Choroid plexus epithelial cell (primary cell): ENCODE results near the gene PCBP2.

Experiments used
- DNase-seq: peaks from one replicate; pipeline ENCODE4 v3.0.0-alpha.2; 2010; ENCODE audit warnings: low read depth
- H3K4me3 ChIP-seq: 2 replicates; pipeline ENCODE4 v1.5.1; 2011; ENCODE audit warnings: low read depth, mild to moderate bottlenecking, control low read depth, low read length, moderate library complexity
- CTCF ChIP-seq: conservative IDR thresholded peaks from 2 replicates; pipeline ENCODE4 v1.5.1; 2011; ENCODE audit warnings: low read depth, mild to moderate bottlenecking, control low read depth, inconsistent platforms, low read length, moderate library complexity

The PCBP2 gene

GRCh38 chr12:53516758-53517455 lies 65.0 kb downstream of the PCBP2 start:
- no peak overlapping the region for H3K4me3 ChIP-seq
- TF ChIP-seq CTCF = no peak
- no peak for DNase-seq

GRCh38 chr12:53518381-53518780 lies 66.5 kb downstream of the PCBP2 start:
- H3K4me3 ChIP-seq = no peak overlapping the region
- TF ChIP-seq CTCF = no peak
- no peak for DNase-seq

- no peak overlapping the region for H3K4me3 ChIP-seq
- TF ChIP-seq CTCF = no peak
- no peak for DNase-seq
Observed at GRCh38 chr12:53523131-53523530, 71.2 kb downstream of the PCBP2 start.

DNA sequence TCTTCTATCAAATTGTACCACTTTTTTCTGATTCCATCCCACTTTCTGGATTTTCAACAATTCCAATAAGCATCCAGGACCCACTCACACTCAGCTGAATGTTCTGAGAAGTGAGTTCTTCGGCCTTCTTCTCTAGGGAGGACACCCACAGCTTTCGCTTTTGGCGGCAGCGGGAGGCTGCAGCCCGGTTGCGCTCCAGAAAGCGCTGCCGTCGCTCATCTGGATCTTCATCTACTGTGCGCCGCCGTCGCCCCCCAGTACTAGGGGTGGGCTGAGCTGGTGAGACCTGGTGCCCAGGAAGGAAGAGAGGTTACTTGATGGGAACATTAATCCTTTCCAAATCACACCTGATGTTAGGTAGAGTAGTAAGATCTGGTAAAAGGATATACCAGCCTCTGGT lies 72.6 kb downstream of the PCBP2 start:
- TF ChIP-seq CTCF = no peak
- no peak for DNase-seq

GRCh38 chr12:53530061-53530460 lies 78.2 kb downstream of the PCBP2 start:
- DNase-seq = no peak
- H3K4me3 ChIP-seq = no peak overlapping the region
- TF ChIP-seq CTCF = no peak

More for the DNA sequence above, 72.6 kb downstream of the PCBP2 start:
- no peak overlapping the region for H3K4me3 ChIP-seq
